GM18861 (cell line): ENCODE measurements around the gene SLC4A4.
"Not testable (repeated sequence)": the region's sequence is repeated elsewhere in the genome, so short reads cannot be mapped to it uniquely, and the experiment has no call there.

Experiments
- ATAC-seq: cut with Tn5 transposase; IDR thresholded peaks from one replicate; pipeline ENCODE4 v1.9.1; 2021; ENCODE audit not compliant: unreplicated experiment

SLC4A4 gene

DNA sequence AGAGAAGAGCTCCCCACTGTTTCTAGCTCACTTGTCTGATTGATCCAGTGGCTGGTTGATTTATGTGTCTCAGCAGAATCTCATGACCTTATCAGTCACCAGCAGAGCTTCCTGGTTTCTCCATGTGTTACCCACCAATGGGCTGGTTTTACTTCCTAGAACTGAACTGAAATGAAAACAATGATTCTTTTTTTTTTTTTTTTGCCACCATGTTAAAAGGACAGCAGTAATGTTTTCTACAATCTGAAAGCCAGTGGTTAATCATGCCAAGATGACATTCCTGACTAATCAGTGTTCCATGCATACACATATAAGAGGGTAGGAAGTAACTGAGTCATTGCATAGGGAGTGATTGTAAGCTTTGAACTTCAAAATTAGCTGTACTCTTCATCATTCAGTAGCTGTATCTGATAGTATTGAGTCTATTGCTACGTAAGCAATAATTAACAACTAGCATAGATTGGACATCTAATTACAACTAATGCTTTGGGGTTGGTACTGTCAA, 67.7 kb downstream of the SLC4A4 start:
- ATAC-seq, result no peak

DNA sequence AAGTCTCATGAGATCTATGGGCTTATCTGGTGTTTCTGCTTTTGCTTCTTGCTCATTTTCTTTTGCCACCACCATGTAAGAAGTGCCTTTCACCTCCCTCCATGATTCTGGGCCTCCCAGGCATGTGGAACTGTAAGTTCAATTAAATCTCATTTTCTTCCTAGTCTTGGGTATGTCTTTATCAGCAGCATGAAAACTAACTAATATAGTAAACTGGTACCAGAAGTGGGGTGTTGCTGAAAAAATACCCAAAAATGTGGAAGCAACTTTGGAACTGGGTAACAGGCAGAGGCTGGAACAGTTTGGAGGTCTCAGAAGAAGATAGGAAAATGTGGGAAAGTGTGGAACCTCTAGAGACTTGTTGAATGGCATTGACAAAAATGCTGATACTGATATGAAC, 70.1 kb downstream of the SLC4A4 start:
- not testable (repeated sequence) for ATAC-seq

DNA sequence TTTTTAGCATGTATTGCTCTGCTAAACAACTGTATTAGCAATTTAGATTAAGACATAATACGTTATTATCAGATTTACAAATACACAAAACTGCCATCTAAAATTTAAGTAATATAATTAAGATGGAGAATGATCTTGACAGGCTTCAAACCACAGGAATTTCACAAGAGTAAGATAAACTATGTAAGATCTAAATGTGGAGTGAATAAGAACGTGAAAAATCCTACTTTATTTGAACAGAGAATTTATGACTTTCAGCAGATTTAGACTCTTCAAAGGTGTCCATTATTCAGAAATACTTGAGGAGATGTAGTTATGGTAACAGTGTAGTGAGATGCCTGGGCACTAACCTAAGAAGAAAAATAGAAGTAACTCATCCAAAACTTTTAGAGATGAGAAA, 73.2 kb downstream of the SLC4A4 start:
- no peak for ATAC-seq

DNA sequence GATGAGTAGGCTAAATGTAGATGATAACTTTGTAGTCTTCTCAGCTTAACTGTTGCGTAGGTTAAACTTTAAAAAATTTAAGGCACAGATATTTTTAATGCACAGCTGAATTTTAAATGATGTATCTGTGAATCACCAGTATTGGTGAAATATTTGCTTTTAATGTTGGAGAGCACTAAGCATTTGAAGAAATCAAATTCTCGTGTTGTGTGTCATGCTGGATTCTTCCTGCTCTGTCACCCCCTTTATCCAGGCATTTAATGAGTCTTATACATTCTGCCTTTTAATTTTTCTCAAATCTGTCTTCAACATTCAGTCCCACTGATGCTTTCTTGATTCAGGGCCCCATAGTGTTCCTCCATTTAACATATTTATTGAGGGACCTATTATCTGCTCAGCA, 76.7 kb downstream of the SLC4A4 start:
- ATAC-seq, result no peak

- ATAC-seq, result no peak
Observed at GRCh38 chr4:71417150-71417549, 78.3 kb downstream of the SLC4A4 start.

GRCh38 chr4:71426381-71427042, 87.7 kb downstream of the SLC4A4 start:
- ATAC-seq, result no peak

DNA sequence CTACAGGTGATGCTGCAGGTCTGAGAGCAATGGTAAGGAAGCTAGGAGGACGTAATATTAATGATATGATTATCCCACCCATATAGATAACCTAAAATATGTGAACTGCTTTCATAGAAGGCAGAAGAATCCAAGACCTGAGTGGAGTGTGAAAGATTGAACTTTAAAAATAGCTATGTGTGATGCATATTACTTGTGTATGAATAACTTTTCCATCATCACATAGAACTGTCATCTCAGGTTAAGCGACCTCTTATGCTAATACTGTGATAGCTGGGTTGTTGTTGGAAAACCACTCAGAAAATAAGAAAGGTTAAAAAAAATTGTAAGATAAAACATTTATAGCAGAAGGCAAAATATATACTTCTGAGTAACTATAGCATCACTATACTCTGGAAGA, 90.3 kb downstream of the SLC4A4 start:
- no peak for ATAC-seq

GRCh38 chr4:71429962-71430361, 91.1 kb downstream of the SLC4A4 start:
- ATAC-seq, result no peak

- no peak for ATAC-seq
Observed at GRCh38 chr4:71430609-71431008, 91.8 kb downstream of the SLC4A4 start.

GRCh38 chr4:71440612-71441011, 101.8 kb downstream of the SLC4A4 start:
- ATAC-seq, result no peak

- no peak for ATAC-seq
Observed at GRCh38 chr4:71441186-71442169, 102.7 kb downstream of the SLC4A4 start.

DNA sequence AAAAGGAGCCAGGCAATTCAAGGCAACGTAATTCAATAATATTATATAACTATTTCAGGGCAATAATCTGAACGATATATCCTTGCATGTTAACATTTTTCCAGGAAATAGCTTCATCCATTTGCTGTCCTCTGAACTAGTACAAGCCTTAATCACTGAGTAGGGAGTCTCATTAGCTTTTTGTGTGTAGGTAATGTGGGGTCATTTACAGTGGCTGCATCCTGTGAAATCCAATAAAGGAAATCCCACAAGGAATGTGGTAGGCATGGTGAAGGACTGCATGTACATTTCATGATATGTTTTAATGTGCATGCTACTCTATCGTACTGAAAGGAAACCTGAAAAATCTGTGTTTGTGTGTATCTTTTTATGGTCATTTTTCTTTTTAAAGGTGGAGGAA, 103.5 kb downstream of the SLC4A4 start:
- ATAC-seq, result no peak

DNA sequence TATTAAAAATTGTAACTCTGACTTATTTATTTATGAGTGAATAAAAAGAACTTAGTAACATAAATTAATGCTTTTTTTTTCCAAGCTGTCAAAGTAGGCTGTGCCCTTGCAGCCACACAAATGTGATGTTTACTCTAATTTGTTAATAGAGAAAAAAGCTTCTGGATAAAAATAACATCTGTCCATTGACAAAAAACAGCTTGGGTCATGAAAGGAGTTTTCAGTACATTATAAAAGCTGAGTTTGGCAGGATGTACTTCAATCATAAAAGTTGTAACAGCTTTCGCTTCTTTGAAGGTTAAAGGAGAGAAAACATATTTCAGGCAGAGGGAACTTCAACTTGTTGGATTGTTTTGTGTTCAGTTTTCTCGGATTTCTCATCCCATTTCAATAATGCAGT, 105.6 kb downstream of the SLC4A4 start:
- ATAC-seq, result no peak

DNA sequence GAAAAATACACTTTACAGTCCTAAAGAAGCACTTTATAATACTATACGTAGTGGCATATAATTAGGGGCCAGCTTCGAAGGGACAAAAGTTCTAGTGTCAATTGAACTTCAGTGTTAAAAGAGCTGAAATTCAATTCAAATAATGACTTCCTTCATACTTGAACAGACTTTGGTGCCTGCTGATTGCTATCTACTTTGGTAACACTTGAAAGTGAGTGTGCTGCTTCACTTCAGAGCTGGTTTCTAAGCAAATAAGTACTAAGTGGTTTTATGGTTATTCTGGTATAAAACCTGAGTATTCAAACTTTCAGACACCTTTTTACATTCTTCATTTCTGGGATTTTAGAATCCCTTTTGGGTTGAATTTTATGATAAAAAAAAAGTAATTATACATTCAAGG, 107.0 kb downstream of the SLC4A4 start:
- ATAC-seq, result no peak

DNA sequence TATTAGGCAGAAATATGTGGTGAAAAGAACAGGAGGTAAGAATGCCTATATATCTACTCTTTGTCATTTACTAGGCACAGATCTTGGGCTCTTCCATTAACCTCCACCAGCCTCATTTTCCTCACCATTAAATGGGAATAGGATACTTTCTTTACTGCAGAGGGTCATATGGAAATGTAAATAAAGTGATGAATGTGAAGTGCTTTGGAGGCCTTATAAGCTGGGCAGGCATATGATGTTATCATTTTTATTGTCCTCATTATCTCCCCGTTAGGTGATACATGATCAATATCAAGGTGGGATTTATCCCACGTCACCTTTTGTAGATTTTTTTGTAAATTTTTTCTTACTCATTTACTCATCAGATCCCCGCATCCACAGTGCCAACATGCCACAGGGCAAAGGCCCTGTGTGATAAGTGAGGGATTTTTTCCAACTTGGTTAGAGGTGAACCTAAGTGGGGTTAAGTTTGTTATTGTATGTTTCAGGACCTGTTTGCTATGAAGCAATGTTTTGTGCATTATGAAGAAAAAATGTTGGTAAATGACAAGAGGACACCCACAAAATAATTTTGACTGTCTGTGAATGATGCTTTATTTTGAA, 107.8 kb downstream of the SLC4A4 start:
- ATAC-seq, result no peak

DNA sequence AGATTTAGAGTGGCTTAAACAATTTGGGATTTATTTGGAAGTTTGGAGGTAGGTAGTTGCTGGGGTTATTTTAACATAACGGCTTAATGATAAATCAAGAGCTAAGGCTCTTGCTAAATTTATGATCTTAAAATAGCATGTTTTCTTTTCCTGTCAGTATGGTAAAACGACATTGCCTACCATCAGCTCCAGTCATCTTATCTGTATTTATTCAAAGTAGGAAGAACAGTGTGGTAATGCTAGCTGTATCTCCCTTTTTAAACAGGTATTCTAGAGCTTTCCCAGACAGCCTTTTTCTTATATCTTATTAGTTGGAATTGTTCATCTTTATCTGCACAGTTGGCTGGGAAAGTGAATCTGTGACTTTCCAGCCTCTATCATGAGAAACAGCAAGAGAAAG, 110.2 kb downstream of the SLC4A4 start:
- ATAC-seq, result no peak

- no peak for ATAC-seq
Observed at GRCh38 chr4:71449878-71450277, 111.1 kb downstream of the SLC4A4 start.

DNA sequence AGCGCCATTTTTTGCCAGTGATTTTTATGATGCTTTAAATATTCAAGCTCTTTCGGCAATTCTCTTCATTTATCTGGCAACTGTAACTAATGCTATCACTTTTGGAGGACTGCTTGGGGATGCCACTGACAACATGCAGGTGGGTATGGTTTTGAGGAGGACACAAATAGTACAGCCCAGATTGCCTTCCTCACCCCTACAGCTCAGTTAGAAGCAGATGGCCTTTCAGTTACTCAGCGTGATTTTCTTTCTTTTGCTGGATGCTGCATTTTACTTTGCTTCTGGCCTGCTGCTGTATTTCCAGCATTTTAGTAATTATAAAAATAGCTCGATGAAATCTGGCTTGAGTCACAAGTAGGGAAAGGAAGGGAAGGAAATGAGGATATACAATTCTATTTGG, 114.7 kb downstream of the SLC4A4 start:
- ATAC-seq, result no peak

- ATAC-seq, result no peak
Observed at GRCh38 chr4:71456841-71457240, 118.0 kb downstream of the SLC4A4 start.

- ATAC-seq, result no peak
Observed at GRCh38 chr4:71460371-71460770, 121.6 kb downstream of the SLC4A4 start.

GRCh38 chr4:71461422-71461821, 122.6 kb downstream of the SLC4A4 start:
- ATAC-seq, result no peak

- ATAC-seq, result no peak
Observed at GRCh38 chr4:71466775-71467174, 128.0 kb downstream of the SLC4A4 start.
